NCI-H1417 (cell line): ENCODE data around the gene UIMC1.

Experiments
- DNase-seq, 3 experiments: peaks; one replicate each; lab custom pipeline; 2025; lab: John Stamatoyannopoulos, UW

UIMC1 gene

GRCh38 chr5:176902911-176903664 lies 103.5 kb downstream of the UIMC1 start:
- no peak for DNase-seq

GRCh38 chr5:176902102-176902814 lies 104.3 kb downstream of the UIMC1 start:
- no peak for DNase-seq

GRCh38 chr5:176901260-176902101 lies 105.1 kb downstream of the UIMC1 start:
- DNase-seq, result no peak

- no peak for DNase-seq
Measured at GRCh38 chr5:176900780-176901204, 105.8 kb downstream of the UIMC1 start.

- no peak for DNase-seq
Measured at GRCh38 chr5:176899946-176900779, 106.4 kb downstream of the UIMC1 start.

GRCh38 chr5:176899296-176899891 lies 107.2 kb downstream of the UIMC1 start, which contains the start of gene HK3:
Gene HK3 (minus strand): TSS chr5:176899346. CDS start chr5:176896159, 3,187 bp downstream.
- no peak for DNase-seq

GRCh38 chr5:176897263-176897662 lies 109.3 kb downstream of the UIMC1 start:
- DNase-seq, result no peak

- no peak for DNase-seq
Measured at GRCh38 chr5:176895831-176896230, 110.7 kb downstream of the UIMC1 start.

- DNase-seq, result no peak
Measured at GRCh38 chr5:176894298-176894697, 112.3 kb downstream of the UIMC1 start.

- no peak for DNase-seq
Measured at GRCh38 chr5:176892663-176893062, 113.9 kb downstream of the UIMC1 start.

- no peak for DNase-seq
Measured at GRCh38 chr5:176891331-176891958, 115.1 kb downstream of the UIMC1 start.

GRCh38 chr5:176890455-176891330 lies 115.9 kb downstream of the UIMC1 start:
- DNase-seq, result no peak

GRCh38 chr5:176889321-176890280 lies 117.0 kb downstream of the UIMC1 start:
- DNase-seq, result no peak

- no peak for DNase-seq
Measured at GRCh38 chr5:176888865-176889165, 117.8 kb downstream of the UIMC1 start.

- DNase-seq, result peak in 2 of 3 experiments; percentile 2 to 17
Measured at GRCh38 chr5:176888016-176888864, 118.3 kb downstream of the UIMC1 start.

GRCh38 chr5:176887252-176887849 lies 119.2 kb downstream of the UIMC1 start:
- no peak for DNase-seq
